ENCODE results near the gene CYTH1.

- no peak for TF ChIP-seq CTCF (IDR thresholded peaks at IDR 0.05)
- no peak for TF ChIP-seq POLR2A (IDR thresholded peaks at IDR 0.05)
- no peak for TF ChIP-seq POLR2AphosphoS5 (IDR thresholded peaks at IDR 0.05)
Observed at GRCh38 chr17:78654325-78654724, 127.7 kb downstream of the CYTH1 start.

Measured in upper lobe of left lung (tissue), 4 donors.